Stomach (tissue), 4 donors: Measurements from ENCODE around the gene RERE.

Source experiments
- POLR2A ChIP-seq, 4 donors: fragments of 450-650 bp; IDR thresholded peaks; one replicate each; pipeline ENCODE4 v1.6.1; 2016; ENCODE audit warnings: antibody characterized with exemption in 4 of 4, control low read depth in 2 of 4, mild to moderate bottlenecking in 1 of 4, moderate library complexity in 1 of 4
- TF ChIP-seq, protein P1 (sequence below), 7 experiments: fragments of 450-650 bp in 4 of 7; fragments of 200-600 bp in 3 of 7; sonication (generic) in 3 of 7; IDR thresholded peaks; one replicate each; pipeline ENCODE4 v1.5.1; 2016 to 2019; ENCODE audit warnings: antibody characterized with exemption in 7 of 7, control low read depth in 2 of 7, mild to moderate bottlenecking in 1 of 7

DNA sequence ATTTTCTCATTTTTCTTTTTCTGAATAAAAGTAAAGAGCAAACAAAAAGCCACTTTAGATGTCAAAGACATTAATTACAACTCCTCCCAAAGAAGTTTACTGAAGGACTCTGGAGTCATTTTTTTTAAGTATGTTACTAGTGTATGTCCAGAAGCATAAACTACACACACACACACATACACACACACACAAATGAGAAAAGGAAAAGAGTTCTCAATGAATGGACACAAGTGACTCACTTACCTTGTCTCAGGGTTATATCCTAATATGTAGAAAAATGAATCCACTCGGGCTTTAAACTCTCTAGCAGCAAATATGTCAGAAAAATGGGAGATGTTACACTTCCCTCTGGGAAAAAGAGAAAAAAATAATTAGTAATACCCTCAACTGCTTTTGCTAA is 276.5 kb downstream of the RERE start:
- TF ChIP-seq POLR2A (IDR thresholded peaks at IDR 0.05): no peak
- TF ChIP-seq, protein P1, sequence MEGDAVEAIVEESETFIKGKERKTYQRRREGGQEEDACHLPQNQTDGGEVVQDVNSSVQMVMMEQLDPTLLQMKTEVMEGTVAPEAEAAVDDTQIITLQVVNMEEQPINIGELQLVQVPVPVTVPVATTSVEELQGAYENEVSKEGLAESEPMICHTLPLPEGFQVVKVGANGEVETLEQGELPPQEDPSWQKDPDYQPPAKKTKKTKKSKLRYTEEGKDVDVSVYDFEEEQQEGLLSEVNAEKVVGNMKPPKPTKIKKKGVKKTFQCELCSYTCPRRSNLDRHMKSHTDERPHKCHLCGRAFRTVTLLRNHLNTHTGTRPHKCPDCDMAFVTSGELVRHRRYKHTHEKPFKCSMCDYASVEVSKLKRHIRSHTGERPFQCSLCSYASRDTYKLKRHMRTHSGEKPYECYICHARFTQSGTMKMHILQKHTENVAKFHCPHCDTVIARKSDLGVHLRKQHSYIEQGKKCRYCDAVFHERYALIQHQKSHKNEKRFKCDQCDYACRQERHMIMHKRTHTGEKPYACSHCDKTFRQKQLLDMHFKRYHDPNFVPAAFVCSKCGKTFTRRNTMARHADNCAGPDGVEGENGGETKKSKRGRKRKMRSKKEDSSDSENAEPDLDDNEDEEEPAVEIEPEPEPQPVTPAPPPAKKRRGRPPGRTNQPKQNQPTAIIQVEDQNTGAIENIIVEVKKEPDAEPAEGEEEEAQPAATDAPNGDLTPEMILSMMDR (IDR thresholded peaks at IDR 0.05): no peak
